ENCODE data around the gene IFT52.

The IFT52 gene

GRCh38 chr20:43670423-43670822 is 79.7 kb downstream of the IFT52 start:
- DNase-seq (ENCODE audit: insufficient read length, low spot score) (no peak), FAIRE-seq (no peak)
- TF ChIP-seq POLR2A (IDR thresholded peaks at IDR 0.05; ENCODE audit: low read depth, low read length), result no peak

- FAIRE-seq (no peak), DNase-seq (ENCODE audit: insufficient read length, low spot score) (no peak)
- TF ChIP-seq POLR2A (IDR thresholded peaks at IDR 0.05; ENCODE audit: low read depth, low read length), result no peak
These were observed 85.6 kb downstream of the IFT52 start for GRCh38 chr20:43676368-43676767.

GRCh38 chr20:43680981-43681380 is 90.2 kb downstream of the IFT52 start:
- DNase-seq (ENCODE audit: insufficient read length, low spot score), result no peak
- no peak for FAIRE-seq
- TF ChIP-seq POLR2A (IDR thresholded peaks at IDR 0.05; ENCODE audit: low read depth, low read length), result no peak

- no peak for TF ChIP-seq POLR2A (IDR thresholded peaks at IDR 0.05; ENCODE audit: low read depth, low read length)
These were observed 90.8 kb downstream of the IFT52 start for GRCh38 chr20:43681468-43681942.

GRCh38 chr20:43681991-43682410 is 91.3 kb downstream of the IFT52 start:
- FAIRE-seq (no peak), DNase-seq (ENCODE audit: insufficient read length, low spot score) (no peak)
- TF ChIP-seq POLR2A (IDR thresholded peaks at IDR 0.05; ENCODE audit: low read depth, low read length), result no peak

More at GRCh38 chr20:43681468-43681942, 90.8 kb downstream of the IFT52 start:
- FAIRE-seq, result no peak
- DNase-seq (ENCODE audit: insufficient read length, low spot score), result no peak

GRCh38 chr20:43682446-43682845 is 91.7 kb downstream of the IFT52 start:
- DNase-seq (ENCODE audit: insufficient read length, low spot score) (no peak), FAIRE-seq (no peak)
- TF ChIP-seq POLR2A (IDR thresholded peaks at IDR 0.05; ENCODE audit: low read depth, low read length), result no peak

GRCh38 chr20:43686820-43687219 is 96.1 kb downstream of the IFT52 start:
- FAIRE-seq (no peak), DNase-seq (ENCODE audit: insufficient read length, low spot score) (no peak)
- no peak for TF ChIP-seq POLR2A (IDR thresholded peaks at IDR 0.05; ENCODE audit: low read depth, low read length)

GRCh38 chr20:43689165-43689564 is 98.4 kb downstream of the IFT52 start:
- FAIRE-seq (no peak), DNase-seq (ENCODE audit: insufficient read length, low spot score) (no peak)
- no peak for TF ChIP-seq POLR2A (IDR thresholded peaks at IDR 0.05; ENCODE audit: low read depth, low read length)

- FAIRE-seq, result no peak
- TF ChIP-seq POLR2A (IDR thresholded peaks at IDR 0.05; ENCODE audit: low read depth, low read length), result no peak
These were observed 100.3 kb downstream of the IFT52 start for GRCh38 chr20:43690943-43691598.

GRCh38 chr20:43691928-43692524 is 101.3 kb downstream of the IFT52 start:
- DNase-seq (ENCODE audit: insufficient read length, low spot score), result peak; percentile 59
- FAIRE-seq, result no peak
- TF ChIP-seq POLR2A (IDR thresholded peaks at IDR 0.05; ENCODE audit: low read depth, low read length), result no peak

More at GRCh38 chr20:43690943-43691598, 100.3 kb downstream of the IFT52 start:
- no peak for DNase-seq (ENCODE audit: insufficient read length, low spot score)

GRCh38 chr20:43694763-43695162 is 104.0 kb downstream of the IFT52 start:
- DNase-seq (ENCODE audit: insufficient read length, low spot score) (no peak), FAIRE-seq (no peak)
- no peak for TF ChIP-seq POLR2A (IDR thresholded peaks at IDR 0.05; ENCODE audit: low read depth, low read length)

- DNase-seq (ENCODE audit: insufficient read length, low spot score) (no peak), FAIRE-seq (no peak)
- no peak for TF ChIP-seq POLR2A (IDR thresholded peaks at IDR 0.05; ENCODE audit: low read depth, low read length)
These were observed 104.8 kb downstream of the IFT52 start for GRCh38 chr20:43695571-43695970.

All from H54 (cell line).